Measurements from ENCODE around the gene INPP4A.

DNA sequence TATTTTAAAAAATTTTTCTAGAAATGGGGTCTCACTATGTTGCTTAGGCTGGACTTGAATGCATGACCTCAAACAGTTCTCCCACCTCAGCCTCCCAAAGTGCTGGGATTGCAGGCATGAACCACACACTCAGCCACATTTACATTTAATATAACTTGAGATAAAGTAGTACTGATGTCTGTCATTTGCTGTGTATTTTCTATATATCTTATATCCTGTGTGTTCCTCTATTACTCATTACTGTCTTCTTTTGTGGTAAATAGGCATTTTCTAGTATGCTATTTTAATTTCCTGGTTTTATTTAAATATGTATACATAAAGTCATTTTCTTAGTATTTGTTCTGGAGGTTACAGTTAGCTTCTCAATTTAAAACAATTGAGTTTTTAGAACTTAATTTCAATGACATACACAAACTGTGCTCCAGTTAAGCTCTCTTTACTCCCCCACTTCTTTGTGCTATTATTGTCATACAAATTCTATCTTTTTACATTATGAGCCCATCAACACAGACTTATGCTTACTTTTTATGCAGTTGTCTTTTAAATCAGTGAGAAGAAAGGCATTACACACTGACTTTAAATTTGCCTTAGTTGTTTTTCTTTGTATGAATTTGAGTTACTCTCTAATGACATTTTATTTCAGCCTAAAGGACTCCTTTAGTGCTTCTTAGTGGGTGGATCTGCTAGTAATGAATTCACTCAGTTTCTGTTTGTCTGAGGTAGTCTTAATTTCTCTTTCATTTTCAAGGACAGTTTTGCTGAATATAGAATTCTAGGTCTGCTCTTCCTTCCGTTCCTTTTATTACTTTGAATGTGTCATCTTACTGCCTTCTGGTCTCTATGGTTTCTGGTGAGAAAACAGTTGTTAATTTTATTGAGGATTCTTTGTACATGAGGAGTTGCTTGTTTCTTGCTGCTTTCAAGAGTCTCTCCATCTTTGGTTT is 6.2 kb upstream of the INPP4A start:
- no peak for TF ChIP-seq POLR2A (IDR thresholded peaks at IDR 0.05)
- TF ChIP-seq, protein P1, sequence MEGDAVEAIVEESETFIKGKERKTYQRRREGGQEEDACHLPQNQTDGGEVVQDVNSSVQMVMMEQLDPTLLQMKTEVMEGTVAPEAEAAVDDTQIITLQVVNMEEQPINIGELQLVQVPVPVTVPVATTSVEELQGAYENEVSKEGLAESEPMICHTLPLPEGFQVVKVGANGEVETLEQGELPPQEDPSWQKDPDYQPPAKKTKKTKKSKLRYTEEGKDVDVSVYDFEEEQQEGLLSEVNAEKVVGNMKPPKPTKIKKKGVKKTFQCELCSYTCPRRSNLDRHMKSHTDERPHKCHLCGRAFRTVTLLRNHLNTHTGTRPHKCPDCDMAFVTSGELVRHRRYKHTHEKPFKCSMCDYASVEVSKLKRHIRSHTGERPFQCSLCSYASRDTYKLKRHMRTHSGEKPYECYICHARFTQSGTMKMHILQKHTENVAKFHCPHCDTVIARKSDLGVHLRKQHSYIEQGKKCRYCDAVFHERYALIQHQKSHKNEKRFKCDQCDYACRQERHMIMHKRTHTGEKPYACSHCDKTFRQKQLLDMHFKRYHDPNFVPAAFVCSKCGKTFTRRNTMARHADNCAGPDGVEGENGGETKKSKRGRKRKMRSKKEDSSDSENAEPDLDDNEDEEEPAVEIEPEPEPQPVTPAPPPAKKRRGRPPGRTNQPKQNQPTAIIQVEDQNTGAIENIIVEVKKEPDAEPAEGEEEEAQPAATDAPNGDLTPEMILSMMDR (IDR thresholded peaks at IDR 0.05): no peak
